Suprapubic skin (tissue), 4 donors: Measurements from ENCODE around the gene NTMT1. TPM values are rescaled to one million over a fixed set of nuclear protein-coding genes. Genes with fewer than 3 reads are reported as not detected.

Source experiments
- DNase-seq, 2 donors: peaks; one replicate each; pipeline ENCODE4 v3.0.0-alpha.2; 2019; ENCODE audit warnings: low spot score in 2 of 2
- H3K27ac ChIP-seq: fragments of 200-600 bp; sonication (generic); one replicate; pipeline ENCODE4 v1.5.1; 2019
- H3K27me3 ChIP-seq: fragments of 200-600 bp; sonication (generic); one replicate; pipeline ENCODE4 v1.5.1; 2019
- H3K36me3 ChIP-seq: fragments of 200-600 bp; sonication (generic); one replicate; pipeline ENCODE4 v1.5.1; 2019
- H3K4me1 ChIP-seq: fragments of 200-600 bp; sonication (generic); one replicate; pipeline ENCODE4 v1.5.1; 2019
- H3K4me3 ChIP-seq: fragments of 200-600 bp; sonication (generic); one replicate; pipeline ENCODE4 v1.5.1; 2019; ENCODE audit warnings: mild to moderate bottlenecking
- H3K9me3 ChIP-seq: fragments of 200-600 bp; sonication (generic); one replicate; pipeline ENCODE4 v1.5.1; 2019
- EP300 ChIP-seq: sonication (generic); formaldehyde crosslinking; IDR thresholded peaks from one replicate; pipeline ENCODE4 v1.6.1; 2017; ENCODE audit warnings: antibody characterized with exemption
- POLR2A ChIP-seq, 2 donors: fragments of 450-650 bp; IDR thresholded peaks; one replicate each; pipeline ENCODE4 v1.6.1; 2017; ENCODE audit warnings: antibody characterized with exemption in 2 of 2, mild to moderate bottlenecking in 2 of 2, moderate library complexity in 2 of 2
- POLR2AphosphoS5 ChIP-seq, 3 donors: sonication (generic); formaldehyde crosslinking; IDR thresholded peaks; one replicate each; pipeline ENCODE4 v1.6.1; 2017; ENCODE audit warnings: antibody characterized with exemption in 3 of 3
- WGBS: methylation state at CpG from one replicate; pipeline ENCODE4 v1.1.5; 2018; 5-methylcytosine and 5-hydroxymethylcytosine counted together
- total RNA-seq, 4 donors: library from RNA; depleted of rRNA; stranded (reverse); fragments of >200 nt; gene quantifications; one replicate each; pipeline ENCODE4 v1.1.0, GENCODE V29; 2016
- TF ChIP-seq, protein P1 (sequence below), 2 donors: fragments of 200-600 bp in 1 of 2; fragments of 450-650 bp in 1 of 2; sonication (generic) in 1 of 2; IDR thresholded peaks; one replicate each; pipeline ENCODE4 v1.5.1; 2016 to 2019; ENCODE audit warnings: antibody characterized with exemption in 2 of 2, mild to moderate bottlenecking in 1 of 2, moderate library complexity in 1 of 2

Gene NTMT1
- total RNA-seq, 4 donors from 2014 or later = 19.4 to 25.0 (median 20.8) TPM

- H3K36me3 ChIP-seq = no peaks in the 10 kb centered on the region
- 54% methylated on average over 7 of the region's 7 CpGs for WGBS
- no peak overlapping the region for H3K4me3 ChIP-seq
- H3K27me3 ChIP-seq = no peaks in the 10 kb centered on the region
- no peak for TF ChIP-seq EP300
- no peak for TF ChIP-seq POLR2AphosphoS5 (IDR thresholded peaks at IDR 0.05)
- TF ChIP-seq POLR2A (IDR thresholded peaks at IDR 0.05) = no peak
- TF ChIP-seq, protein P1, sequence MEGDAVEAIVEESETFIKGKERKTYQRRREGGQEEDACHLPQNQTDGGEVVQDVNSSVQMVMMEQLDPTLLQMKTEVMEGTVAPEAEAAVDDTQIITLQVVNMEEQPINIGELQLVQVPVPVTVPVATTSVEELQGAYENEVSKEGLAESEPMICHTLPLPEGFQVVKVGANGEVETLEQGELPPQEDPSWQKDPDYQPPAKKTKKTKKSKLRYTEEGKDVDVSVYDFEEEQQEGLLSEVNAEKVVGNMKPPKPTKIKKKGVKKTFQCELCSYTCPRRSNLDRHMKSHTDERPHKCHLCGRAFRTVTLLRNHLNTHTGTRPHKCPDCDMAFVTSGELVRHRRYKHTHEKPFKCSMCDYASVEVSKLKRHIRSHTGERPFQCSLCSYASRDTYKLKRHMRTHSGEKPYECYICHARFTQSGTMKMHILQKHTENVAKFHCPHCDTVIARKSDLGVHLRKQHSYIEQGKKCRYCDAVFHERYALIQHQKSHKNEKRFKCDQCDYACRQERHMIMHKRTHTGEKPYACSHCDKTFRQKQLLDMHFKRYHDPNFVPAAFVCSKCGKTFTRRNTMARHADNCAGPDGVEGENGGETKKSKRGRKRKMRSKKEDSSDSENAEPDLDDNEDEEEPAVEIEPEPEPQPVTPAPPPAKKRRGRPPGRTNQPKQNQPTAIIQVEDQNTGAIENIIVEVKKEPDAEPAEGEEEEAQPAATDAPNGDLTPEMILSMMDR (IDR thresholded peaks at IDR 0.05) = no peak
- H3K4me1 ChIP-seq = peaks cover 28% of the 10 kb centered on the region
- H3K27ac ChIP-seq = no peak overlapping the region
- H3K9me3 ChIP-seq = no peaks in the 10 kb centered on the region
- no peak for DNase-seq
These were observed 31.3 kb upstream of the NTMT1 start for GRCh38 chr9:129594632-129595031.

DNA sequence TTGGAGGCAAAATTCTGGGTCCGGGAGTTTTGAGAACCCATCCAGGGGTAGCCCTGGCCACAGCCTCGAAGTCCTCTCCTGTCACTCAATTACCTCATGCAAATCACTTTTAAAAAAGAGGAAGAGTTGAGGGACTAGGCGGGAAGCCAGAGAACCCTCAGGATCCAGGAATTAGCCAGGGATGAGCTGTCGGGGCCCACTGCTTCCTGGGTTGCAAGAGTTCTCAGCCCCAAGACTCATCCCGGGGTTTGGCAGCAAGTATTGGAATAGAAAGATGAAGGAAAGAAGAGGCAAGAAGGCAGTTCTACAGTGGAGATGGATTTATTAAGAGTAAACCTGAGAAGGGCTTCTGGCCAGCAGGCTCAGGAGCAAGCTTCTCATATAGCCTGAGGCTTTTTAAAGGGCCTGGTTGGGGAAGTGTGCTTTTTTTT is 30.6 kb upstream of the NTMT1 start:
- no peaks in the 10 kb centered on the region for H3K36me3 ChIP-seq
- H3K4me1 ChIP-seq = peaks cover 28% of the 10 kb centered on the region
- WGBS = 45% methylated on average over 5 of the region's 5 CpGs
- no peaks in the 10 kb centered on the region for H3K27me3 ChIP-seq
- TF ChIP-seq, protein P1 (IDR thresholded peaks at IDR 0.05) = no peak
- TF ChIP-seq EP300 (no peak), POLR2A (IDR thresholded peaks at IDR 0.05) (no peak)
- H3K27ac ChIP-seq = no peak overlapping the region
- no peak for DNase-seq
- H3K4me3 ChIP-seq = no peak overlapping the region
- H3K9me3 ChIP-seq = no peaks in the 10 kb centered on the region

GRCh38 chr9:129595903-129596540 is 29.9 kb upstream of the NTMT1 start:
- DNase-seq = peak in 1 of 2 donors; percentile 57
- H3K27ac ChIP-seq = no peak overlapping the region

GRCh38 chr9:129596541-129597331 is 29.2 kb upstream of the NTMT1 start:
- no peak for DNase-seq
- WGBS = 40% methylated on average over 23 of the region's 33 CpGs
- Histone ChIP-seq H3K4me3 (peak overlapping the region; percentile 46), H3K4me1 (peaks cover 28% of the 10 kb centered on the region), H3K36me3 (no peaks in the 10 kb centered on the region), H3K9me3 (no peaks in the 10 kb centered on the region), H3K27ac (peak overlapping the region; percentile 43), H3K27me3 (no peaks in the 10 kb centered on the region)
- TF ChIP-seq EP300 (no peak), POLR2A (IDR thresholded peaks at IDR 0.05) (no peak), POLR2AphosphoS5 (IDR thresholded peaks at IDR 0.05) (no peak)
- TF ChIP-seq, protein P1 (IDR thresholded peaks at IDR 0.05) = no peak

More at GRCh38 chr9:129595903-129596540, 29.9 kb upstream of the NTMT1 start:
- Histone ChIP-seq H3K4me3 (no peak overlapping the region), H3K9me3 (no peaks in the 10 kb centered on the region), H3K27me3 (no peaks in the 10 kb centered on the region), H3K36me3 (no peaks in the 10 kb centered on the region), H3K4me1 (peaks cover 28% of the 10 kb centered on the region)
- no peak for TF ChIP-seq EP300
- no peak for TF ChIP-seq POLR2A (IDR thresholded peaks at IDR 0.05)
- TF ChIP-seq POLR2AphosphoS5 (IDR thresholded peaks at IDR 0.05) = no peak
- TF ChIP-seq, protein P1 (IDR thresholded peaks at IDR 0.05) = no peak
- 77% methylated on average over 6 of the region's 6 CpGs for WGBS
